ENCODE measurements around the gene NIP7.
A peak's percentile ranks its signal among the peaks of the same experiment; 100 is the strongest.
"Not testable (repeated sequence)": the region's sequence is repeated elsewhere in the genome, so short reads cannot be mapped to it uniquely, and the experiment has no call there.

The NIP7 gene

GRCh38 chr16:69348222-69348621 is 8.7 kb downstream of the NIP7 start:
- no peak for DNase-seq

GRCh38 chr16:69349536-69349935 is 10.0 kb downstream of the NIP7 start:
- DNase-seq: no peak

- no peak for DNase-seq
Measured at GRCh38 chr16:69350536-69351133, 11.1 kb downstream of the NIP7 start.

GRCh38 chr16:69351309-69352027 is 11.9 kb downstream of the NIP7 start, which contains the start of gene TMED6:
TSS of gene TMED6 (minus strand) at chr16:69351786. CDS start at chr16:69351753, 33 bp downstream.
- DNase-seq: no peak

- not testable (repeated sequence) for DNase-seq
Measured at GRCh38 chr16:69360070-69360469, 20.5 kb downstream of the NIP7 start.

GRCh38 chr16:69363281-69363717 is 23.7 kb downstream of the NIP7 start:
- no peak for DNase-seq

- DNase-seq: no peak
Measured at GRCh38 chr16:69364088-69364487, 24.5 kb downstream of the NIP7 start.

- DNase-seq: no peak
Measured at GRCh38 chr16:69365901-69366300, 26.3 kb downstream of the NIP7 start.

GRCh38 chr16:69366431-69366830 is 26.9 kb downstream of the NIP7 start:
- DNase-seq: peak; percentile 30

- DNase-seq: no peak
Measured at GRCh38 chr16:69367980-69368379, 28.4 kb downstream of the NIP7 start.

- no peak for DNase-seq
Measured at GRCh38 chr16:69368866-69369265, 29.3 kb downstream of the NIP7 start.

- no peak for DNase-seq
Measured at GRCh38 chr16:69371564-69371963, 32.0 kb downstream of the NIP7 start.

GRCh38 chr16:69373019-69373418 is 33.4 kb downstream of the NIP7 start:
- no peak for DNase-seq

- DNase-seq: no peak
Measured at GRCh38 chr16:69376393-69377059, 37.0 kb downstream of the NIP7 start.

- DNase-seq: no peak
Measured at GRCh38 chr16:69378036-69378435, 38.5 kb downstream of the NIP7 start.

- DNase-seq: no peak
Measured at GRCh38 chr16:69378760-69379159, 39.2 kb downstream of the NIP7 start.

- no peak for DNase-seq
Measured at GRCh38 chr16:69381231-69381630, 41.7 kb downstream of the NIP7 start.

GRCh38 chr16:69382421-69382820 is 42.8 kb downstream of the NIP7 start:
- DNase-seq: no peak

GRCh38 chr16:69384974-69385373 is 45.4 kb downstream of the NIP7 start:
- no peak for DNase-seq

- no peak for DNase-seq
Measured at GRCh38 chr16:69386596-69386995, 47.0 kb downstream of the NIP7 start.
